SK-N-SH (cell line): Measurements from ENCODE around the gene JMJD8.
A peak's percentile ranks its signal among the peaks of the same experiment; 100 is the strongest.

Source experiments
- CTCF ChIP-seq: fragments of 200-600 bp; sonication (generic); IDR thresholded peaks from 2 replicates; pipeline ENCODE4 v1.6.1; 2017; ENCODE audit warnings: antibody characterized with exemption, mild to moderate bottlenecking, moderate library complexity
- EZH2phosphoT487 ChIP-seq: fragments of 200-600 bp; sonication (generic); IDR thresholded peaks from 2 replicates; pipeline ENCODE4 v1.6.1; 2017; ENCODE audit warnings: low read depth, mixed run types, mild to moderate bottlenecking, antibody characterized with exemption, moderate library complexity, borderline replicate concordance
- FOXM1 ChIP-seq: IDR thresholded peaks from 2 replicates; pipeline ENCODE4 v1.4.0; 2012; ENCODE audit warnings: low read depth, mild to moderate bottlenecking
- JUND ChIP-seq: IDR thresholded peaks from 2 replicates; pipeline ENCODE4 v1.4.0; 2012
- MAX ChIP-seq: IDR thresholded peaks from 2 replicates; pipeline ENCODE4 v1.4.0; 2012; ENCODE audit warnings: low read depth
- POLR2AphosphoS5 ChIP-seq: IDR thresholded peaks from 2 replicates; pipeline ENCODE4 v1.6.1; 2012; ENCODE audit warnings: low read depth, low read length
- RAD21 ChIP-seq: IDR thresholded peaks from 2 replicates; pipeline ENCODE4 v1.6.1; 2012; ENCODE audit warnings: mild to moderate bottlenecking, low read length
- TEAD4 ChIP-seq: IDR thresholded peaks from 2 replicates; pipeline ENCODE4 v1.4.0; 2012; ENCODE audit warnings: mild to moderate bottlenecking, borderline replicate concordance; ENCODE audit not compliant: insufficient read depth
- YY1 ChIP-seq: IDR thresholded peaks from 2 replicates; pipeline ENCODE4 v1.4.0; 2012; ENCODE audit warnings: low read depth, mild to moderate bottlenecking

GRCh38 chr16:724188-725040 lies 40.3 kb upstream of the JMJD8 start:
- TF ChIP-seq FOXM1: no peak
- TF ChIP-seq MAX: no peak
- TF ChIP-seq JUND: no peak
- TF ChIP-seq CTCF: no peak
- no peak for TF ChIP-seq TEAD4
- no peak for TF ChIP-seq RAD21
- TF ChIP-seq YY1: no peak
- peak; percentile 26; the same call in 1 of the 2 replicates for TF ChIP-seq POLR2AphosphoS5
- TF ChIP-seq EZH2phosphoT487: no peak
